Breast epithelium (tissue), 4 donors: ENCODE results near the gene RERGL. TPM values are rescaled to one million over a fixed set of nuclear protein-coding genes. Genes with fewer than 3 reads are reported as not detected.

Source experiments
- DNase-seq, 2 donors: peaks; one replicate each; pipeline ENCODE4 v3.0.0-alpha.2; 2019; ENCODE audit warnings: low spot score in 2 of 2
- H3K27ac ChIP-seq, 2 donors: fragments of 200-600 bp; sonication (generic) in 1 of 2; one replicate each; pipeline ENCODE4 v1.5.1; 2016 to 2019; ENCODE audit warnings: mild to moderate bottlenecking in 1 of 2
- H3K27me3 ChIP-seq, 2 donors: fragments of 200-600 bp; sonication (generic) in 1 of 2; one replicate each; pipeline versions ENCODE4 v1.5.1 to v1.6.0; 2017 to 2019; ENCODE audit warnings: control low read depth in 1 of 2, mild to moderate bottlenecking in 1 of 2
- H3K36me3 ChIP-seq: fragments of 200-600 bp; one replicate; pipeline ENCODE4 v1.5.1; 2019
- H3K4me1 ChIP-seq, 2 donors: fragments of 200-600 bp; sonication (generic); one replicate each; pipeline ENCODE4 v1.5.1; 2016 to 2019; ENCODE audit warnings: control low read depth in 1 of 2
- H3K4me3 ChIP-seq, 3 donors: fragments of 200-600 bp; sonication (generic); 1 replicate in 2 of 3; 2 replicates in 1 of 3; pipeline ENCODE4 v1.5.1; 2016 to 2019; ENCODE audit warnings: mild to moderate bottlenecking in 3 of 3, moderate library complexity in 2 of 3
- H3K9me3 ChIP-seq, 2 donors: fragments of 200-600 bp; sonication (generic) in 1 of 2; one replicate each; pipeline ENCODE4 v1.5.1; 2016 to 2019; ENCODE audit warnings: control low read depth in 1 of 2
- CTCF ChIP-seq, 3 donors: fragments of 450-650 bp; IDR thresholded peaks; one replicate each; pipeline ENCODE4 v1.5.1; 2016 to 2017; ENCODE audit warnings: antibody characterized with exemption in 3 of 3, mild to moderate bottlenecking in 3 of 3, moderate library complexity in 3 of 3
- POLR2A ChIP-seq: fragments of 450-650 bp; IDR thresholded peaks from one replicate; pipeline ENCODE4 v1.6.1; 2016; ENCODE audit warnings: antibody characterized with exemption, mild to moderate bottlenecking, moderate library complexity
- POLR2AphosphoS5 ChIP-seq, 3 donors: sonication (generic); formaldehyde crosslinking; IDR thresholded peaks; one replicate each; pipeline ENCODE4 v1.6.1; 2017; ENCODE audit warnings: antibody characterized with exemption in 3 of 3
- intact Hi-C: fragments of 100-400 bp; cut with DNase I; formaldehyde crosslinking; loops from one replicate; pipeline ENCODE4 v1.15.1; 2023; ENCODE audit warnings: low total_unique reads
- total RNA-seq, 3 donors: library from RNA; depleted of rRNA; stranded (reverse); fragments of >200 nt; gene quantifications; one replicate each; pipeline ENCODE4 v1.1.0, GENCODE V29; 2016

The RERGL gene
- total RNA-seq, result 1 to 10 TPM; 1.4 to 9.1 (median 3.6) TPM

GRCh38 chr12:18090093-18090492 lies at the start of gene RERGL:
RERGL (minus strand) TSS chr12:18090193; CDS start chr12:18090140, 53 bp downstream.
- DNase-seq, result no peak
- H3K9me3 ChIP-seq, result no peaks in the 10 kb centered on the region
- TF ChIP-seq CTCF (IDR thresholded peaks at IDR 0.05) (no peak), POLR2AphosphoS5 (IDR thresholded peaks at IDR 0.05) (no peak), POLR2A (no peak)
- no peak within 1 kb of the TSS for H3K4me3 ChIP-seq
- no peaks in the 10 kb centered on the region for H3K27me3 ChIP-seq
- no peaks in the 10 kb centered on the region for H3K4me1 ChIP-seq
- H3K27ac ChIP-seq, result no peak within 1 kb of the TSS
- intact Hi-C loops, result no loop called here
- no peaks in the 10 kb centered on the region for H3K36me3 ChIP-seq

DNA sequence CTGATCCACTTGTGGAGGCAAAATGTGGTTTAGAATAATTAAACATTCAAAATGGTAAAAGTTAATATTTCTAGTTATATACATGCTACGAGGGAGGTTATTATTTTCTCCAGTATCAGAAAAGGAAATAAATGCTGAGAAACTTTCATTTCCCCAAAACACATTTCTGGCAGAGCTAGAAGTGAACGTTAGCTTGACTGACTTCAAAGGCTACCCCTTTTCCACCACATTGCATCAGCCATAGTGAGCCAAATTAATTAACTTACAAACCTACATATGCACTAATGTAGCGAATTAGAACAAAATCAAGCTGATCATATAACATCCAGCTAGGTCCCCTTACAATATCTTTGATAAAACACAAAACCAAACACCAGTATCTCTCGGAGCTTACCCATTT lies 49.3 kb upstream of the RERGL start:
- H3K27ac ChIP-seq, result no peak overlapping the region
- no peaks in the 10 kb centered on the region for H3K36me3 ChIP-seq
- H3K27me3 ChIP-seq, result no peaks in the 10 kb centered on the region
- no peak overlapping the region for H3K4me3 ChIP-seq
- peaks cover 0 to 14% of the 10 kb centered on the region in 2 donors for H3K4me1 ChIP-seq
- no peak for TF ChIP-seq POLR2A
- TF ChIP-seq POLR2AphosphoS5 (IDR thresholded peaks at IDR 0.05), result no peak
- no peak for TF ChIP-seq CTCF (IDR thresholded peaks at IDR 0.05)
- H3K9me3 ChIP-seq, result no peaks in the 10 kb centered on the region
- intact Hi-C loops, result no loop called here
- no peak for DNase-seq

GRCh38 chr12:18135509-18135908 lies 45.5 kb upstream of the RERGL start:
- H3K9me3 ChIP-seq, result no peaks in the 10 kb centered on the region
- no peak overlapping the region for H3K4me3 ChIP-seq
- H3K27ac ChIP-seq, result no peak overlapping the region
- H3K36me3 ChIP-seq, result no peaks in the 10 kb centered on the region
- TF ChIP-seq POLR2A, result no peak
- TF ChIP-seq POLR2AphosphoS5 (IDR thresholded peaks at IDR 0.05), result no peak
- no peak for DNase-seq
- intact Hi-C loops, result no loop called here
- peaks cover 0 to 5% of the 10 kb centered on the region in 2 donors for H3K4me1 ChIP-seq
- H3K27me3 ChIP-seq, result no peaks in the 10 kb centered on the region

- Histone ChIP-seq H3K27me3 (no peaks in the 10 kb centered on the region), H3K4me1 (peaks cover 0 to under 1% of the 10 kb centered on the region in 2 donors), H3K4me3 (no peak overlapping the region), H3K27ac (no peak overlapping the region), H3K9me3 (no peaks in the 10 kb centered on the region), H3K36me3 (no peaks in the 10 kb centered on the region)
- TF ChIP-seq CTCF (IDR thresholded peaks at IDR 0.05), result no peak
- TF ChIP-seq POLR2AphosphoS5 (IDR thresholded peaks at IDR 0.05), result no peak
- TF ChIP-seq POLR2A, result no peak
- intact Hi-C loops, result no loop called here
- no peak for DNase-seq
Observed at GRCh38 chr12:18135086-18135485, 45.1 kb upstream of the RERGL start.

DNA sequence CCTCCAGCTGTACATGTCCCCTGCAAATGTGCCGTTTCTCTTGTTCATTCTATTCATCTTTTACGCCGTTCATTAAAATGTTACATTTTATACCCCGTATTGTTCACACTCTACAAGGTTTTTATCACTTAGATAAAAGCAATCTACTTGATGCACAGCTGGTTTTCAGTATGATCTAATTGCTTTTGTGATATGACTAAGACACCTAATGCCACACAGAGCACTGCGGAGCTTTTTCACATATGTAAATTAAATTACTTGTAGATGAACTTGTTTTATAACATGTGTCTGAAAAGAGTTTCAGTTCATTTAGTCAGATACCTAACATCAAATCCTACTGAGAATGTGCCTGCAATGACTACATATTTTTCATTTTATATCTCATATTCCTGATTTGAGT lies 40.9 kb upstream of the RERGL start:
- Histone ChIP-seq H3K9me3 (peaks cover 11 to 22% of the 10 kb centered on the region in 2 donors), H3K27me3 (no peaks in the 10 kb centered on the region), H3K4me3 (no peak overlapping the region), H3K4me1 (no peaks in the 10 kb centered on the region), H3K27ac (no peak overlapping the region), H3K36me3 (no peaks in the 10 kb centered on the region)
- intact Hi-C loops, result no loop called here
- TF ChIP-seq CTCF (IDR thresholded peaks at IDR 0.05) (no peak), POLR2AphosphoS5 (IDR thresholded peaks at IDR 0.05) (no peak), POLR2A (no peak)
- no peak for DNase-seq

GRCh38 chr12:18123707-18124106 lies 33.7 kb upstream of the RERGL start:
- H3K4me3 ChIP-seq, result no peak overlapping the region
- TF ChIP-seq CTCF (IDR thresholded peaks at IDR 0.05), result no peak
- no peak for TF ChIP-seq POLR2A
- TF ChIP-seq POLR2AphosphoS5 (IDR thresholded peaks at IDR 0.05), result no peak
- no peaks in the 10 kb centered on the region for H3K36me3 ChIP-seq
- H3K4me1 ChIP-seq, result no peaks in the 10 kb centered on the region
- no peaks in the 10 kb centered on the region for H3K27me3 ChIP-seq
- H3K9me3 ChIP-seq, result peaks cover 15 to 28% of the 10 kb centered on the region in 2 donors
- DNase-seq, result no peak
- intact Hi-C loops, result no loop called here
- H3K27ac ChIP-seq, result no peak overlapping the region
